K562 (cell line): ENCODE results near the gene PUDP. TPM values are rescaled to one million over a fixed set of nuclear protein-coding genes. Genes with fewer than 3 reads are reported as not detected.

ENCODE experiments used
- ATAC-seq: fragments of 200-7000 bp; cut with Tn5 transposase; 3 replicates; pipeline ENCODE4 v1.9.1; 2020; ENCODE audit warnings: moderate library complexity
- BruUV-seq: library from RNA; stranded (reverse); fragments of 400-500 nt; replicated peaks from 2 replicates; lab custom pipeline; 2021; lab: Mats Ljungman, UMichigan
- CTCF ChIA-PET: fragments of 300-600 bp; formaldehyde crosslinking; extraction: SDS; loops from one replicate; lab custom pipeline; 2021; ENCODE audit warnings: low intra/inter-chr PET ratio; lab: Yijun Ruan, JAX
- POLR2A ChIA-PET: fragments of 300-600, 350-650 bp; sonication (Branson Sonifier 250); formaldehyde crosslinking; extraction: SDS; loops from one replicate; lab custom pipeline; 2021; ENCODE audit warnings: antibody characterized with exemption, inconsistent platforms; lab: Yijun Ruan, JAX
- DNase-seq, 4 experiments: peaks; one replicate each; pipeline versions ENCODE4 v3.0.0 to v3.0.0-alpha.2; 2011 to 2018; ENCODE audit warnings: low spot score in 3 of 4, mixed read lengths in 3 of 4; ENCODE audit errors: extremely low read depth in 1 of 4
- FAIRE-seq: peaks from 2 replicates; lab custom pipeline; 2011; peaks lifted over from hg19 to GRCh38; lab: Jason Lieb, UNC
- H2AFZ ChIP-seq: 2 replicates; pipeline ENCODE4 v1.6.0; 2011; ENCODE audit warnings: low read depth, low read length, control low read depth, inconsistent platforms
- H3K27ac ChIP-seq: fragments of 200-600 bp; 3 replicates; pipeline ENCODE4 v1.8.0; 2011; ENCODE audit warnings: low read depth, mild to moderate bottlenecking, control low read depth, inconsistent platforms, low read length, moderate library complexity, mixed read lengths; ENCODE audit errors: extremely low read depth
- H3K27me3 ChIP-seq, 2 experiments: fragments of 300-600 bp in 1 of 2; 2 replicates in 1 of 2; 3 replicates in 1 of 2; pipeline versions ENCODE4 v1.6.0 to v1.8.0; 2011; ENCODE audit warnings: inconsistent platforms in 2 of 2, low read length in 2 of 2, mild to moderate bottlenecking in 1 of 2, mixed read lengths in 1 of 2, moderate library complexity in 1 of 2; ENCODE audit not compliant: control insufficient read depth in 2 of 2, insufficient read depth in 2 of 2
- H3K36me3 ChIP-seq: fragments of 300-600 bp; 3 replicates; pipeline ENCODE4 v1.8.0; 2011; ENCODE audit warnings: mild to moderate bottlenecking, low read length, inconsistent platforms; ENCODE audit not compliant: control insufficient read depth, insufficient read depth
- H3K4me1 ChIP-seq, 2 experiments: fragments of 200-600 bp in 1 of 2; replicated peaks in 1 of 2; 2 replicates in 1 of 2; 3 replicates in 1 of 2; pipeline versions ENCODE4 v1.5.1 to v1.8.0; 2011; ENCODE audit warnings: inconsistent platforms in 2 of 2, low read length in 2 of 2, mild to moderate bottlenecking in 1 of 2, mixed read lengths in 1 of 2, moderate library complexity in 1 of 2; ENCODE audit not compliant: control insufficient read depth in 2 of 2, insufficient read depth in 2 of 2
- H3K4me2 ChIP-seq: 2 replicates; pipeline ENCODE4 v1.6.1; 2011; ENCODE audit warnings: low read length, control low read depth, inconsistent platforms, mixed read lengths; ENCODE audit not compliant: insufficient read depth
- H3K4me3 ChIP-seq: fragments of 200-600 bp; sonication (generic), shearing (Covaris generic); 2 replicates; pipeline ENCODE4 v1.5.1; 2016; ENCODE audit warnings: control low read depth, inconsistent platforms
- H3K79me2 ChIP-seq: fragments of 200-600 bp; 3 replicates; pipeline ENCODE4 v1.8.0; 2011; ENCODE audit warnings: low read length, inconsistent platforms; ENCODE audit not compliant: control insufficient read depth, insufficient read depth
- H3K9ac ChIP-seq, 2 experiments: 2 replicates each; pipeline versions ENCODE4 v1.6.0 to v1.6.1; 2011; ENCODE audit warnings: low read depth in 2 of 2, low read length in 2 of 2, control low read depth in 1 of 2, inconsistent platforms in 1 of 2, mild to moderate bottlenecking in 1 of 2, mixed read lengths in 1 of 2; ENCODE audit not compliant: insufficient read depth in 1 of 2
- H3K9me1 ChIP-seq: one replicate; pipeline ENCODE4 v1.6.0; 2011; ENCODE audit warnings: inconsistent platforms, mild to moderate bottlenecking, low read length, moderate library complexity; ENCODE audit not compliant: control insufficient read depth, insufficient read depth
- H3K9me3 ChIP-seq: replicated peaks from 2 replicates; pipeline ENCODE4 v1.5.1; 2011; ENCODE audit warnings: low read depth, low read length, inconsistent platforms; ENCODE audit not compliant: control insufficient read depth, insufficient read depth
- H4K20me1 ChIP-seq: replicated peaks from 2 replicates; pipeline ENCODE4 v1.6.1; 2011; ENCODE audit warnings: low read length, inconsistent platforms, mixed read lengths; ENCODE audit not compliant: control insufficient read depth, insufficient read depth
- CEBPG ChIP-seq, 3 experiments: fragments of 200-800 bp in 1 of 3; sonication (Bioruptor generic) in 1 of 3; sonication (generic) in 1 of 3; formaldehyde crosslinking in 1 of 3; IDR thresholded peaks in 2 of 3; conservative IDR thresholded peaks in 1 of 3; 2 replicates each; pipeline versions ENCODE4 v1.6.1 to v1.8.0; 2016 to 2022; ENCODE audit warnings: missing compliant biosample characterization in 2 of 3, missing genetic modification characterization in 2 of 3, mild to moderate bottlenecking in 1 of 3, missing genetic modification reagents in 1 of 3
- ELF4 ChIP-seq: fragments of 450-650 bp; formaldehyde crosslinking; IDR thresholded peaks from 2 replicates; pipeline ENCODE4 v1.4.0; 2022; ENCODE audit warnings: missing genetic modification characterization
- FOXM1 ChIP-seq, 2 experiments: fragments of 450-650 bp in 1 of 2; sonication (generic) in 1 of 2; formaldehyde crosslinking in 1 of 2; IDR thresholded peaks; 2 replicates each; pipeline versions ENCODE4 v1.6.1 to v1.9.0; 2017 to 2022; ENCODE audit warnings: low read depth in 2 of 2, mild to moderate bottlenecking in 2 of 2, missing genetic modification reagents in 1 of 2, moderate library complexity in 1 of 2
- GABPB1 ChIP-seq: sonication (generic); formaldehyde crosslinking; IDR thresholded peaks from 2 replicates; pipeline ENCODE4 v1.8.0; 2022; ENCODE audit warnings: mild to moderate bottlenecking, missing genetic modification reagents
- L3MBTL2 ChIP-seq: fragments of 450-650 bp; IDR thresholded peaks from 2 replicates; pipeline ENCODE4 v1.6.1; 2016; ENCODE audit warnings: mild to moderate bottlenecking, moderate library complexity
- PHF8 ChIP-seq: fragments of 200-600 bp; sonication (generic); IDR thresholded peaks from 2 replicates; pipeline ENCODE4 v1.6.1; 2012; ENCODE audit warnings: mixed run types, mild to moderate bottlenecking, inconsistent platforms, low read length, moderate library complexity, borderline replicate concordance
- POLR3A ChIP-seq: IDR thresholded peaks from 2 replicates; pipeline ENCODE4 v1.6.1; 2011; ENCODE audit warnings: borderline replicate concordance, mild to moderate bottlenecking, moderate library complexity; ENCODE audit not compliant: insufficient read length, insufficient read depth; ENCODE audit errors: extremely low read depth
- RAD21 ChIP-seq, 2 experiments: fragments of 250-450 bp in 1 of 2; fragments of 450-650 bp in 1 of 2; sonication (Bioruptor Pico) in 1 of 2; formaldehyde crosslinking in 1 of 2; IDR thresholded peaks in 1 of 2; conservative IDR thresholded peaks in 1 of 2; 2 replicates each; pipeline versions ENCODE4 v1.4.0 to v1.8.0; 2020 to 2022; ENCODE audit warnings: mild to moderate bottlenecking in 2 of 2, moderate library complexity in 1 of 2
- ZSCAN32 ChIP-seq: fragments of 450-650 bp; formaldehyde crosslinking; IDR thresholded peaks from 2 replicates; pipeline ENCODE4 v1.4.0; 2020; ENCODE audit warnings: mild to moderate bottlenecking, moderate library complexity
- WGBS: fragments of 100-300 bp; shearing (Covaris generic); methylation state at CpG from one replicate; pipeline ENCODE4 v1.1.6; 2016; ENCODE audit warnings: low coverage, mixed read lengths; ENCODE audit not compliant: insufficient coverage; ENCODE audit errors: missing lambda C conversion rate; 5-methylcytosine and 5-hydroxymethylcytosine counted together
- in situ Hi-C: fragments of 300-500 bp; cut with MboI; formaldehyde crosslinking; loops from 4 replicates; pipeline ENCODE4 v1.15.0; 2018; ENCODE audit warnings: inconsistent platforms, mixed read lengths
- intact Hi-C: fragments of 100-400 bp; cut with micrococcal nuclease; formaldehyde crosslinking; loops from 2 replicates; pipeline ENCODE4 v1.14.2; 2022
- polyA plus RNA-seq, 8 experiments: library from polyadenylated mRNA; depleted of rRNA in 4 of 8; stranded (reverse) in 5 of 8; unstranded in 3 of 8; fragments of >200 nt; fragmentation: Nextera tagmentation in 2 of 8; fragmentation: Illumina TruSeq in 1 of 8; extraction: Ambion mirVana in 2 of 8; extraction: Trizol in 1 of 8; gene quantifications; 2 replicates each; pipeline versions ENCODE4 v1.2.1 to v1.2.3, GENCODE V29; 2011 to 2014; ENCODE audit warnings: inconsistent platforms in 1 of 8, missing spikeins in 1 of 8
- total RNA-seq, 7 experiments: library from RNA; depleted of rRNA in 6 of 7; stranded (reverse); fragments of >200 nt in 6 of 7; fragmentation: Illumina TruSeq in 2 of 7; extraction: Trizol in 2 of 7; gene quantifications; 2 replicates each; pipeline versions ENCODE4 v1.2.1 to v1.2.3, GENCODE V29; 2011 to 2021; ENCODE audit warnings: low replicate concordance in 1 of 7
- TF ChIP-seq, protein P1 (sequence below): fragments of 450-650 bp; IDR thresholded peaks from 2 replicates; pipeline ENCODE4 v1.6.1; 2017; ENCODE audit warnings: antibody characterized with exemption, mild to moderate bottlenecking
- TF ChIP-seq, protein P2 (sequence below): fragments of 450-650 bp; formaldehyde crosslinking; IDR thresholded peaks from 2 replicates; pipeline ENCODE4 v1.4.0; 2022; ENCODE audit warnings: mild to moderate bottlenecking, moderate library complexity
- TF ChIP-seq, protein P3 (sequence below), 2 experiments: fragments of 450-650 bp in 1 of 2; sonication (generic) in 1 of 2; formaldehyde crosslinking in 1 of 2; IDR thresholded peaks in 1 of 2; conservative IDR thresholded peaks in 1 of 2; 2 replicates each; pipeline versions ENCODE4 v1.6.1 to v1.8.1; 2016 to 2023; ENCODE audit warnings: mild to moderate bottlenecking in 2 of 2, moderate library complexity in 2 of 2, inconsistent platforms in 1 of 2, missing genetic modification reagents in 1 of 2
- TF ChIP-seq, protein P4 (sequence below): fragments of 450-650 bp; formaldehyde crosslinking; IDR thresholded peaks from 2 replicates; pipeline ENCODE4 v1.4.0; 2022; ENCODE audit warnings: missing genetic modification characterization

Gene PUDP
- total and polyA plus RNA-seq, 9 of the 15 experiments (the other 6 are each of a cell fraction or from before 2014, with no cell fraction given), result 13.6 to 63.0 (median 29.2) TPM

DNA sequence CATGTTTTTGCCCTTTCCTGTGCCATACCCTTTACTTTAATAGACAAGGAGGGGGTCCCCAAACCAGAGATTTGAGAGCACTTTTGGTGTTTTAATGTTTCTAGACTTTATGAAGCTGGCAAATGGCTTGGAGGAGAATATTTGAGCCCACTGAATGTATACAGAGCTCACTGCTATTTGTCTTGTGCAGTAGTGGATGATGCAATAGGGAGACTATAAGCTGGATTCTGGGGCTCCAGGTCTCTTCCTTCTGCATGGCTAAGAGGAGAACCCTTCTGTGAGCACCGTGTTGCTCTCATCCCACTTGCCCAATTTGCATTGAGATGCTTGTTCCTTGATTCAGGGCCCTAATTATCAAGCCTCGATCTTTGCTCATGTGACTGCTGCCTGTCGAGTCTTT lies 8.9 kb upstream of the PUDP start:
- BruUV-seq, result no TSS peak
- Histone ChIP-seq H3K4me2 (no peak overlapping the region), H3K9me3 (no peaks in the 10 kb centered on the region), H3K79me2 (no peaks in the 10 kb centered on the region), H3K4me1 (no peaks in the 10 kb centered on the region), H3K27ac (no peak overlapping the region), H3K4me3 (no peak overlapping the region), H3K36me3 (no peaks in the 10 kb centered on the region), H4K20me1 (no peaks in the 10 kb centered on the region), H3K9me1 (no peaks in the 10 kb centered on the region), H3K9ac (no peak overlapping the region), H3K27me3 (no peaks in the 10 kb centered on the region), H2AFZ (no peak overlapping the region)
- intact Hi-C loops (no loop called here), in situ Hi-C loops (no loop called here)
- CTCF ChIA-PET, result no interaction called here
- ATAC-seq (no peak), FAIRE-seq (no peak), DNase-seq (no peak)
- POLR2A ChIA-PET, result no interaction called here
- 0% methylated on average over 3 of the region's 3 CpGs for WGBS
- TF ChIP-seq, protein P1, sequence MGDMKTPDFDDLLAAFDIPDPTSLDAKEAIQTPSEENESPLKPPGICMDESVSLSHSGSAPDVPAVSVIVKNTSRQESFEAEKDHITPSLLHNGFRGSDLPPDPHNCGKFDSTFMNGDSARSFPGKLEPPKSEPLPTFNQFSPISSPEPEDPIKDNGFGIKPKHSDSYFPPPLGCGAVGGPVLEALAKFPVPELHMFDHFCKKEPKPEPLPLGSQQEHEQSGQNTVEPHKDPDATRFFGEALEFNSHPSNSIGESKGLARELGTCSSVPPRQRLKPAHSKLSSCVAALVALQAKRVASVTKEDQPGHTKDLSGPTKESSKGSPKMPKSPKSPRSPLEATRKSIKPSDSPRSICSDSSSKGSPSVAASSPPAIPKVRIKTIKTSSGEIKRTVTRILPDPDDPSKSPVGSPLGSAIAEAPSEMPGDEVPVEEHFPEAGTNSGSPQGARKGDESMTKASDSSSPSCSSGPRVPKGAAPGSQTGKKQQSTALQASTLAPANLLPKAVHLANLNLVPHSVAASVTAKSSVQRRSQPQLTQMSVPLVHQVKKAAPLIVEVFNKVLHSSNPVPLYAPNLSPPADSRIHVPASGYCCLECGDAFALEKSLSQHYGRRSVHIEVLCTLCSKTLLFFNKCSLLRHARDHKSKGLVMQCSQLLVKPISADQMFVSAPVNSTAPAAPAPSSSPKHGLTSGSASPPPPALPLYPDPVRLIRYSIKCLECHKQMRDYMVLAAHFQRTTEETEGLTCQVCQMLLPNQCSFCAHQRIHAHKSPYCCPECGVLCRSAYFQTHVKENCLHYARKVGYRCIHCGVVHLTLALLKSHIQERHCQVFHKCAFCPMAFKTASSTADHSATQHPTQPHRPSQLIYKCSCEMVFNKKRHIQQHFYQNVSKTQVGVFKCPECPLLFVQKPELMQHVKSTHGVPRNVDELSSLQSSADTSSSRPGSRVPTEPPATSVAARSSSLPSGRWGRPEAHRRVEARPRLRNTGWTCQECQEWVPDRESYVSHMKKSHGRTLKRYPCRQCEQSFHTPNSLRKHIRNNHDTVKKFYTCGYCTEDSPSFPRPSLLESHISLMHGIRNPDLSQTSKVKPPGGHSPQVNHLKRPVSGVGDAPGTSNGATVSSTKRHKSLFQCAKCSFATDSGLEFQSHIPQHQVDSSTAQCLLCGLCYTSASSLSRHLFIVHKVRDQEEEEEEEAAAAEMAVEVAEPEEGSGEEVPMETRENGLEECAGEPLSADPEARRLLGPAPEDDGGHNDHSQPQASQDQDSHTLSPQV, result no peak
- TF ChIP-seq POLR3A (no peak), FOXM1 (IDR thresholded peaks at IDR 0.05; ENCODE audit: low read depth) (no peak), FOXM1 (CRISPR knock-in tag; IDR thresholded peaks at IDR 0.05; ENCODE audit: low read depth) (no peak), CEBPG (CRISPR knock-in tag; IDR thresholded peaks at IDR 0.05) (0 out of 2 replicates have a peak, but pooled peaks have one; percentile 13), CEBPG (tag; conservative IDR thresholded peaks at IDR 0.05 in 1 of 2, IDR thresholded peaks at IDR 0.05 in 1 of 2) (peak; percentile 61 to 65), ZSCAN32 (CRISPR knock-in tag) (0 out of 2 replicates have a peak, but pooled peaks have one; percentile 31), RAD21 (CRISPR knock-in tag; conservative IDR thresholded peaks at IDR 0.05 in 1 of 2, IDR thresholded peaks at IDR 0.05 in 1 of 2) (no peak), L3MBTL2 (peak; percentile 49; the same call in 1 of the 2 replicates), ELF4 (CRISPR knock-in tag) (no peak), PHF8 (no peak), GABPB1 (CRISPR knock-in tag) (no peak)
- TF ChIP-seq, protein P2, sequence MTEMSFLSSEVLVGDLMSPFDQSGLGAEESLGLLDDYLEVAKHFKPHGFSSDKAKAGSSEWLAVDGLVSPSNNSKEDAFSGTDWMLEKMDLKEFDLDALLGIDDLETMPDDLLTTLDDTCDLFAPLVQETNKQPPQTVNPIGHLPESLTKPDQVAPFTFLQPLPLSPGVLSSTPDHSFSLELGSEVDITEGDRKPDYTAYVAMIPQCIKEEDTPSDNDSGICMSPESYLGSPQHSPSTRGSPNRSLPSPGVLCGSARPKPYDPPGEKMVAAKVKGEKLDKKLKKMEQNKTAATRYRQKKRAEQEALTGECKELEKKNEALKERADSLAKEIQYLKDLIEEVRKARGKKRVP (CRISPR knock-in tag), result peak; percentile 54; the same call in 1 of the 2 replicates
- TF ChIP-seq, protein P3, sequence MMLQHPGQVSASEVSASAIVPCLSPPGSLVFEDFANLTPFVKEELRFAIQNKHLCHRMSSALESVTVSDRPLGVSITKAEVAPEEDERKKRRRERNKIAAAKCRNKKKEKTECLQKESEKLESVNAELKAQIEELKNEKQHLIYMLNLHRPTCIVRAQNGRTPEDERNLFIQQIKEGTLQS (IDR thresholded peaks at IDR 0.05), result peak; percentile 80
- TF ChIP-seq, protein P3 (CRISPR knock-in tag; conservative IDR thresholded peaks at IDR 0.05), result no peak
- TF ChIP-seq, protein P4, sequence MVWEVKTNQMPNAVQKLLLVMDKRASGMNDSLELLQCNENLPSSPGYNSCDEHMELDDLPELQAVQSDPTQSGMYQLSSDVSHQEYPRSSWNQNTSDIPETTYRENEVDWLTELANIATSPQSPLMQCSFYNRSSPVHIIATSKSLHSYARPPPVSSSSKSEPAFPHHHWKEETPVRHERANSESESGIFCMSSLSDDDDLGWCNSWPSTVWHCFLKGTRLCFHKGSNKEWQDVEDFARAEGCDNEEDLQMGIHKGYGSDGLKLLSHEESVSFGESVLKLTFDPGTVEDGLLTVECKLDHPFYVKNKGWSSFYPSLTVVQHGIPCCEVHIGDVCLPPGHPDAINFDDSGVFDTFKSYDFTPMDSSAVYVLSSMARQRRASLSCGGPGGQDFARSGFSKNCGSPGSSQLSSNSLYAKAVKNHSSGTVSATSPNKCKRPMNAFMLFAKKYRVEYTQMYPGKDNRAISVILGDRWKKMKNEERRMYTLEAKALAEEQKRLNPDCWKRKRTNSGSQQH (CRISPR knock-in tag), result no peak
